ENCODE results near the gene MYO10. TPM values are rescaled to one million over a fixed set of nuclear protein-coding genes. Genes with fewer than 3 reads are reported as not detected.

Gene MYO10
- total RNA-seq, 1 donor from 2014 or later: 80.2 TPM

GRCh38 chr5:16918891-16919671, 17.0 kb downstream of the MYO10 start:
- peaks cover 27% of the 10 kb centered on the region for H3K4me1 Mint-ChIP-seq (ENCODE audit: low read depth, unreplicated experiment)
- H3K27ac Mint-ChIP-seq (ENCODE audit: unreplicated experiment): no peak overlapping the region
- no peaks in the 10 kb centered on the region for H3K27me3 Mint-ChIP-seq (ENCODE audit: low read depth, unreplicated experiment)
- TF ChIP-seq EZH2 (IDR thresholded peaks at IDR 0.05; ENCODE audit: insufficient read depth, low read length): no peak
- no peak for TF ChIP-seq CTCF (IDR thresholded peaks at IDR 0.05; ENCODE audit: insufficient read depth, low read depth, low read length)
- Histone ChIP-seq H3K4me2 (ENCODE audit: low read length) (no peak overlapping the region), H4K20me1 (ENCODE audit: insufficient read depth, low read length) (peaks cover 86% of the 10 kb centered on the region), H3K27me3 (ENCODE audit: insufficient read depth, low read length) (no peaks in the 10 kb centered on the region), H3K9ac (ENCODE audit: low read length) (no peak overlapping the region), H2AFZ (ENCODE audit: low read depth, low read length) (no peak overlapping the region), H3K79me2 (ENCODE audit: insufficient read depth, low read length) (peaks cover 95% of the 10 kb centered on the region), H3K4me3 (ENCODE audit: insufficient read depth, low read depth, low read length) (no peak overlapping the region), H3K9me3 (ENCODE audit: insufficient read depth, low read depth, low read length) (no peaks in the 10 kb centered on the region), H3K36me3 (ENCODE audit: insufficient read depth, low read length) (no peaks in the 10 kb centered on the region), H3K27ac (ENCODE audit: low read depth, low read length) (no peak overlapping the region), H3K4me1 (ENCODE audit: insufficient read depth, low read length) (peaks cover 26% of the 10 kb centered on the region)
- H3K36me3 Mint-ChIP-seq (ENCODE audit: low read depth, unreplicated experiment): peaks cover 6% of the 10 kb centered on the region
- no peak overlapping the region for H3K4me3 Mint-ChIP-seq (ENCODE audit: unreplicated experiment)
- DNase-seq (ENCODE audit: low read depth) (no peak), FAIRE-seq (no peak)
- no peaks in the 10 kb centered on the region for H3K9me3 Mint-ChIP-seq (ENCODE audit: unreplicated experiment)

- peaks cover 88% of the 10 kb centered on the region for H4K20me1 ChIP-seq (ENCODE audit: insufficient read depth, low read length)
Observed at GRCh38 chr5:16918156-16918555, 17.9 kb downstream of the MYO10 start.

More at GRCh38 chr5:16918156-16918555, 17.9 kb downstream of the MYO10 start:
- Histone ChIP-seq H2AFZ (ENCODE audit: low read depth, low read length) (no peak overlapping the region), H3K4me2 (ENCODE audit: low read length) (no peak overlapping the region), H3K9me3 (ENCODE audit: insufficient read depth, low read depth, low read length) (no peaks in the 10 kb centered on the region), H3K27me3 (ENCODE audit: insufficient read depth, low read length) (no peaks in the 10 kb centered on the region), H3K9ac (ENCODE audit: low read length) (no peak overlapping the region), H3K36me3 (ENCODE audit: insufficient read depth, low read length) (no peaks in the 10 kb centered on the region), H3K79me2 (ENCODE audit: insufficient read depth, low read length) (peaks cover 95% of the 10 kb centered on the region), H3K27ac (ENCODE audit: low read depth, low read length) (no peak overlapping the region), H3K4me1 (ENCODE audit: insufficient read depth, low read length) (peaks cover 34% of the 10 kb centered on the region), H3K4me3 (ENCODE audit: insufficient read depth, low read depth, low read length) (no peak overlapping the region)
- H3K4me3 Mint-ChIP-seq (ENCODE audit: unreplicated experiment): no peak overlapping the region
- peaks cover 32% of the 10 kb centered on the region for H3K4me1 Mint-ChIP-seq (ENCODE audit: low read depth, unreplicated experiment)
- peaks cover 6% of the 10 kb centered on the region for H3K36me3 Mint-ChIP-seq (ENCODE audit: low read depth, unreplicated experiment)
- H3K27me3 Mint-ChIP-seq (ENCODE audit: low read depth, unreplicated experiment): no peaks in the 10 kb centered on the region
- FAIRE-seq: no peak
- H3K9me3 Mint-ChIP-seq (ENCODE audit: unreplicated experiment): no peaks in the 10 kb centered on the region
- TF ChIP-seq CTCF (IDR thresholded peaks at IDR 0.05; ENCODE audit: insufficient read depth, low read depth, low read length): no peak
- no peak for TF ChIP-seq EZH2 (IDR thresholded peaks at IDR 0.05; ENCODE audit: insufficient read depth, low read length)
- no peak overlapping the region for H3K27ac Mint-ChIP-seq (ENCODE audit: unreplicated experiment)
- no peak for DNase-seq (ENCODE audit: low read depth)
